Right cardiac atrium (tissue), 5 donors: ENCODE measurements around the gene EPB41L4A. TPM values are rescaled to one million over a fixed set of nuclear protein-coding genes. Genes with fewer than 3 reads are reported as not detected.

Source experiments
- ATAC-seq, 2 donors: fragments of 200-7000 bp; cut with Tn5 transposase; one replicate each; pipeline versions ENCODE4 v1.8.0 to v1.9.1; 2020; ENCODE audit warnings: moderate library complexity in 2 of 2, mild to moderate bottlenecking in 1 of 2
- DNase-seq, 3 donors: peaks; one replicate each; pipeline ENCODE4 v3.0.0-alpha.2; 2020
- H3K27ac ChIP-seq: one replicate; pipeline ENCODE4 v1.5.1; 2013; ENCODE audit warnings: mild to moderate bottlenecking, low read length, control low read depth, moderate library complexity
- H3K27me3 ChIP-seq: one replicate; pipeline ENCODE4 v1.6.1; 2013; ENCODE audit not compliant: control insufficient read depth, insufficient read depth
- H3K4me1 ChIP-seq: one replicate; pipeline ENCODE4 v1.6.1; 2013; ENCODE audit warnings: low read length; ENCODE audit not compliant: control insufficient read depth, insufficient read depth
- H3K4me3 ChIP-seq: one replicate; pipeline ENCODE4 v1.5.1; 2013; ENCODE audit warnings: low read length, control low read depth
- H3K9me3 ChIP-seq: one replicate; pipeline ENCODE4 v1.6.1; 2013; ENCODE audit warnings: low read length; ENCODE audit not compliant: control insufficient read depth
- WGBS: extraction: QIAGEN DNeasy Blood & Tissue Kit; methylation state at CpG from one replicate; pipeline ENCODE4 v1.1.7; 2013; 5-methylcytosine and 5-hydroxymethylcytosine counted together
- intact Hi-C, 4 donors: fragments of 100-400 bp; cut with DNase I; formaldehyde crosslinking; loops; one replicate each; pipeline versions ENCODE4 v1.11.0 to v1.14.0; 2022 to 2023
- polyA plus RNA-seq: library from polyadenylated mRNA; stranded (reverse); fragments of 200-250 nt; gene quantifications from one replicate; pipeline ENCODE4 v1.2.3, GENCODE V29; 2013
- total RNA-seq, 4 donors: library from RNA; stranded (reverse); fragmentation: NEBNext Ultra II Directional; extraction: Animal tissue kit (Norgen Biotek cat#: 25700); gene quantifications; one replicate each; pipeline ENCODE4 v1.2.1, GENCODE V29; 2021
- donor health status: healthy with polysubstance abuse.
- donor health status: DM: no; HTN: yes; CAD: no.
- donor health status: DM: no; HTN: no; CAD: no.
- donor health status: DM: no; HTN: yes; CAD: no; lungs with severe emphysema.
- donor health status: DM: yes; HTN: yes; CAD: no.

Gene EPB41L4A
- total and polyA plus RNA-seq, 5 donors: 9.2 to 43.7 (median 27.2) TPM

DNA sequence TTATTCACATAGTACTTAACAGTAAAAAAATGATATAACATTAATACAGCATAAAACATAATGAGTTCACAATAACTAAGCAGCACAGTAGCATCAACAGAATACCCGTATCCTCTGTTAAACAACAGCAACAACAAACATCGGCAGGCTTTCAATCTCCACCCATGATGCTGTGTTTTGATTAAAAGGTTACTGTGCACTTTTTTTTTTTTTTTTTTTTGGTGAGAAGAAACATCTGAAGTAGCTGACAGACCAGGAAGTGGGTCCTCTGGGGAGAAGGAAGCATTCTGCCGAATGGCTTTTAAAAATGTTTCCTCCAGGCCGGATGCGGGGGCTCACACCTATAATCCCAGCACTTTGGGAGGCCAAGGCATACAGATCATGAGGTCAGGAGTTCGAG, 282.3 kb downstream of the EPB41L4A start:
- DNase-seq: no peak
- Histone ChIP-seq H3K27ac (no peak overlapping the region), H3K4me3 (no peak overlapping the region), H3K9me3 (no peaks in the 10 kb centered on the region), H3K27me3 (no peaks in the 10 kb centered on the region), H3K4me1 (no peaks in the 10 kb centered on the region)
- no peak for ATAC-seq
- WGBS: 43% methylated on average over 6 of the region's 6 CpGs
- intact Hi-C loops: no loop called here

DNA sequence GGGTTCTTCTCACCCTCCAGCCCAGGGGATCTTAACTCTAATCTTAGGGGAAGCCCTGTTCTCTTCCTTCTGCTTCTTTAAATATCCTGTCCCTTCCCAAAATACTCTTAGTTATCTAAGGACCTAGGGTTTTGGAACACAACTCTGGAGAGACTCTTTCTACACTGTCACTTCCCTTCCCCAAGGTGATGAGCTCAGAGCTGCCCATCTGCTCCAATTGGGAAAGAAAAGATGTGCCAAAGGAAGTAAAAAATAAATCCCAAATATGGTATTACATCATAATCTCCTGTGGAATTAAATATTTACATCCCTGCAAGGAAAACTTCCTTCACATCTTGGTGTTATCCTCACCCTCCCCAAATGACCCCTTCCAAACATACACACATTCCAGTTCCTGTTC, 291.2 kb downstream of the EPB41L4A start:
- H3K4me3 ChIP-seq: no peak overlapping the region
- H3K9me3 ChIP-seq: no peaks in the 10 kb centered on the region
- ATAC-seq (no peak), DNase-seq (no peak)
- no peaks in the 10 kb centered on the region for H3K4me1 ChIP-seq
- no peak overlapping the region for H3K27ac ChIP-seq
- no peaks in the 10 kb centered on the region for H3K27me3 ChIP-seq
- intact Hi-C loops: no loop called here

GRCh38 chr5:112126982-112127381, 292.1 kb downstream of the EPB41L4A start:
- no peak for ATAC-seq
- no peaks in the 10 kb centered on the region for H3K27me3 ChIP-seq
- no peaks in the 10 kb centered on the region for H3K9me3 ChIP-seq
- WGBS: over 99% methylated on average over 4 of the region's 4 CpGs
- H3K27ac ChIP-seq: no peak overlapping the region
- H3K4me1 ChIP-seq: no peaks in the 10 kb centered on the region
- intact Hi-C loops: no loop called here
- DNase-seq: no peak
- H3K4me3 ChIP-seq: no peak overlapping the region

GRCh38 chr5:112125903-112126302, 293.2 kb downstream of the EPB41L4A start:
- 94% methylated on average over 2 of the region's 2 CpGs for WGBS
- intact Hi-C loops: no loop called here
- H3K27me3 ChIP-seq: no peaks in the 10 kb centered on the region

GRCh38 chr5:112124788-112125187, 294.3 kb downstream of the EPB41L4A start:
- no peaks in the 10 kb centered on the region for H3K9me3 ChIP-seq
- no peak overlapping the region for H3K4me3 ChIP-seq
- no peaks in the 10 kb centered on the region for H3K4me1 ChIP-seq
- DNase-seq: no peak
- no peaks in the 10 kb centered on the region for H3K27me3 ChIP-seq
- intact Hi-C loops: no loop called here
- H3K27ac ChIP-seq: no peak overlapping the region
- WGBS: 49% methylated on average over 3 of the region's 3 CpGs
- ATAC-seq: no peak

More at GRCh38 chr5:112125903-112126302, 293.2 kb downstream of the EPB41L4A start:
- DNase-seq (no peak), ATAC-seq (no peak)
- H3K27ac ChIP-seq: no peak overlapping the region
- no peak overlapping the region for H3K4me3 ChIP-seq
- no peaks in the 10 kb centered on the region for H3K9me3 ChIP-seq
- no peaks in the 10 kb centered on the region for H3K4me1 ChIP-seq

GRCh38 chr5:112123086-112123485, 296.0 kb downstream of the EPB41L4A start:
- no peaks in the 10 kb centered on the region for H3K9me3 ChIP-seq
- DNase-seq (no peak), ATAC-seq (no peak)
- 92% methylated on average over 2 of the region's 2 CpGs for WGBS
- intact Hi-C loops: no loop called here
- no peaks in the 10 kb centered on the region for H3K4me1 ChIP-seq
- no peaks in the 10 kb centered on the region for H3K27me3 ChIP-seq
- no peak overlapping the region for H3K4me3 ChIP-seq
- no peak overlapping the region for H3K27ac ChIP-seq

DNA sequence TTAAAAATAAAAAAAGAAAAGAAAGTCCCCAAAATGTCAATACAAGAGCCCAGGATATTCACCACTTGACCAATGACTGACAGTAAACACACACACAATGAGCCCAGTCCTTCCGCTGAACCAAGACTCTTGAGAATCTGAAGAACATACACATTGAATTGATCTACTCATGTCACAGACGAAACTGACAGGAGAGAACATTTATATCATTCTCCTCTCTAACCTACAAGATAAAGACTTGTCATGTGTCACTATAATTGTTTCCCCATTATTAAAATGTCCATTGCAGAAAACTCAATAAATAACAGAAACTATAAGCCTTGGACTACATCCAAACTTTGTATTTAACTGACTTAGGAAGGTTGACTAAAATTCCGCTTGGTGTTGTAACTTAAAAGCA, 296.7 kb downstream of the EPB41L4A start:
- H3K9me3 ChIP-seq: no peaks in the 10 kb centered on the region
- WGBS: 98% methylated on average over 3 of the region's 3 CpGs
- intact Hi-C loops: no loop called here
- ATAC-seq (no peak), DNase-seq (no peak)
- H3K27ac ChIP-seq: no peak overlapping the region
- no peak overlapping the region for H3K4me3 ChIP-seq
- H3K4me1 ChIP-seq: no peaks in the 10 kb centered on the region
- H3K27me3 ChIP-seq: no peaks in the 10 kb centered on the region

GRCh38 chr5:112121258-112121657, 297.8 kb downstream of the EPB41L4A start:
- Histone ChIP-seq H3K4me1 (no peaks in the 10 kb centered on the region), H3K9me3 (no peaks in the 10 kb centered on the region), H3K27me3 (no peaks in the 10 kb centered on the region), H3K27ac (no peak overlapping the region), H3K4me3 (no peak overlapping the region)
- no peak for DNase-seq
- no peak for ATAC-seq
- 93% methylated on average over 3 of the region's 3 CpGs for WGBS
- intact Hi-C loops: no loop called here

DNA sequence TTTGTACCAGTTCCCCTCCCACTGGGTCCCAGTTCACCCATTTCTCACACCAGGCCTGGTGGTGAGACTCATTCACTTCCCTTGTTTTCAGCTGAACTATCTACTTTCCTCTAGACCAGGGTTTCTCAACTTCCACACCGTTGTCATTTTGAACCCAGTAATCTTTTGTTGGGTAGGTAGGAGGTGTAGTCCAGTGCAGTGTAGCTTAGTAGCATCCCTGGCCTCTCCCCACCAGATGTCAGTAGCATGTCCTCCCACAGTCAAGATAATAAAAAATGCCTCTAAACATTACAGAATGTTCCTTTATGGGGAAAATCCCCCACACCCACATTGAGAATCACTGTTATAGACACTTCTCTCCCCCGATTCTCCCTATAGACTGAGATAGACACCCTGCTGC, 299.1 kb downstream of the EPB41L4A start:
- ATAC-seq (no peak), DNase-seq (no peak)
- Histone ChIP-seq H3K27ac (no peak overlapping the region), H3K4me3 (no peak overlapping the region), H3K4me1 (no peaks in the 10 kb centered on the region), H3K9me3 (no peaks in the 10 kb centered on the region), H3K27me3 (no peaks in the 10 kb centered on the region)
- intact Hi-C loops: no loop called here
- 88% methylated on average over 2 of the region's 2 CpGs for WGBS

DNA sequence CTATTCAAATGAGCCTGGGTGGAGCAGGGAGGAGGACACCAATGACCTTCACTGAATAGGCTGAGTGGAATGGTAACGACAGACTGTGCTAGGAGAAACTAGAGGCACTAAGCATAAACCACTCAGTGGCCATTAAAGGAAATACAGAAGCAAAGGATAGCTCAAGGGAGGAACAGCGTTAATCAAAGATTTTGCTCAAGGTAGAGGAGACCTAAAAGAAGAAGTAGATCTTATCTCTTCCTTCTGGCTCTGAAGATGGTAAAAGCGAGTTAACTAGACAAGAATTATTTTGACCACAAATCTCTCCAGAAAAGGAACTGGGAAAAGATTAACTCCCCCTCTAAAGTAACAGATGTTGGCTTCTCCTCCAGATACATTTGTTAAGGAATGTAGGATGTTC, 299.6 kb downstream of the EPB41L4A start:
- 74% methylated on average over 3 of the region's 3 CpGs for WGBS
- ATAC-seq (no peak), DNase-seq (no peak)
- intact Hi-C loops: no loop called here
- Histone ChIP-seq H3K27ac (no peak overlapping the region), H3K27me3 (no peaks in the 10 kb centered on the region), H3K4me3 (no peak overlapping the region), H3K4me1 (no peaks in the 10 kb centered on the region), H3K9me3 (no peaks in the 10 kb centered on the region)

DNA sequence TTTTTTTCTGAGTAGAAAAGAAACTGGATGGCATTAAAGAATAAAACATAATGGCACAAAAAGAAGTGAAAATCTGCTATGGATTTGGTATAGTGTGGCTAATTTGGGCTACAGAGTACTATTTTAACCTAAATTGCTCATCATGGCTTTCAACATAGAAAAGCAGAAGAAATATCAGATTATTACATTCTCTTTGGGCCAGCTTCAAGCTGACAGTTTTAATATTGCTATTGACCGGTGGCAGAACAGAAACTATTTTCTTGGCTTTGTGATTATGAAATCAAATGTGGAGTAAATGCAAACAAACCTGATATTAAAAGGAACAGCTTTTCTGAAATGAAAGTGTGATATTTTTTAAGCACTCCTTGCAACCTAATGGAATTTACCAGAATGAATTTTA, 301.5 kb downstream of the EPB41L4A start:
- WGBS: 56% methylated on average over 1 of the region's 1 CpG
- no peaks in the 10 kb centered on the region for H3K27me3 ChIP-seq
- H3K27ac ChIP-seq: no peak overlapping the region
- H3K4me3 ChIP-seq: no peak overlapping the region
- H3K4me1 ChIP-seq: no peaks in the 10 kb centered on the region
- DNase-seq: no peak
- ATAC-seq: no peak
- no peaks in the 10 kb centered on the region for H3K9me3 ChIP-seq
- intact Hi-C loops: no loop called here

GRCh38 chr5:112116371-112116770, 302.7 kb downstream of the EPB41L4A start:
- no peaks in the 10 kb centered on the region for H3K9me3 ChIP-seq
- ATAC-seq: no peak
- no peaks in the 10 kb centered on the region for H3K4me1 ChIP-seq
- H3K27me3 ChIP-seq: no peaks in the 10 kb centered on the region
- H3K27ac ChIP-seq: no peak overlapping the region
- H3K4me3 ChIP-seq: no peak overlapping the region
- intact Hi-C loops: no loop called here
- DNase-seq: no peak
